GM12875 (cell line): ENCODE measurements around the gene PHLDA2.

Source experiments
- H3K4me3 ChIP-seq: one replicate; pipeline ENCODE4 v1.5.1; 2011; ENCODE audit warnings: low read depth, low read length, control low read depth
- CTCF ChIP-seq: IDR thresholded peaks from 2 replicates; pipeline ENCODE4 v1.5.1; 2011; ENCODE audit warnings: low read depth, mild to moderate bottlenecking, control low read depth, inconsistent platforms, low read length, moderate library complexity, borderline replicate concordance; ENCODE audit not compliant: insufficient read depth

PHLDA2 gene

GRCh38 chr11:2931771-2932738 lies 2.8 kb upstream of the PHLDA2 start:
- H3K4me3 ChIP-seq: no peak overlapping the region
- no peak for TF ChIP-seq CTCF

- H3K4me3 ChIP-seq: no peak overlapping the region
- TF ChIP-seq CTCF: no peak
Observed at GRCh38 chr11:2931420-2931746, 2.2 kb upstream of the PHLDA2 start.

- H3K4me3 ChIP-seq: peak overlapping the region; percentile 42
Observed at GRCh38 chr11:2930704-2931419, 1.6 kb upstream of the PHLDA2 start.

GRCh38 chr11:2929950-2930703 lies 907 bp upstream of the PHLDA2 start:
- H3K4me3 ChIP-seq: peak overlapping the region; percentile 42
- TF ChIP-seq CTCF: peak; percentile 64

More at GRCh38 chr11:2930704-2931419, 1.6 kb upstream of the PHLDA2 start:
- TF ChIP-seq CTCF: peak; percentile 82

GRCh38 chr11:2929531-2929949 lies 320 bp upstream of the PHLDA2 start:
- TF ChIP-seq CTCF: no peak
- H3K4me3 ChIP-seq: peak overlapping the region; percentile 42

- TF ChIP-seq CTCF: no peak
- H3K4me3 ChIP-seq: no peak overlapping the region
Observed at GRCh38 chr11:2927851-2928604, 1.2 kb downstream of the PHLDA2 start.
